Heart right ventricle (tissue), 16 donors: ENCODE results near the gene HS6ST1. TPM values are rescaled to one million over a fixed set of nuclear protein-coding genes. Genes with fewer than 3 reads are reported as not detected.
A peak's percentile ranks its signal among the peaks of the same experiment; 100 is the strongest.

ENCODE experiments used
- ATAC-seq, 8 donors: fragments of 200-7000 bp; cut with Tn5 transposase; one replicate each; pipeline ENCODE4 v1.9.1; 2020; ENCODE audit warnings: mild to moderate bottlenecking in 8 of 8, moderate library complexity in 8 of 8, moderate number of reproducible peaks in 1 of 8
- DNase-seq, 2 donors: peaks; one replicate each; pipeline ENCODE4 v3.0.0-alpha.2; 2020
- H3K27ac ChIP-seq, 10 donors: fragments of 200-600 bp; sonication (generic) in 2 of 10; one replicate each; pipeline versions ENCODE4 v1.5.0 to v1.8.0; 2020 to 2022; ENCODE audit warnings: mild to moderate bottlenecking in 3 of 10
- H3K27me3 ChIP-seq, 7 donors: fragments of 200-600 bp; one replicate each; pipeline ENCODE4 v1.8.0; 2021 to 2022; ENCODE audit warnings: mild to moderate bottlenecking in 2 of 7
- H3K36me3 ChIP-seq, 9 donors: fragments of 200-600 bp; sonication (generic) in 1 of 9; one replicate each; pipeline versions ENCODE4 v1.5.0 to v1.8.0; 2020 to 2022; ENCODE audit warnings: mild to moderate bottlenecking in 2 of 9
- H3K4me1 ChIP-seq, 9 donors: fragments of 200-600 bp; sonication (generic) in 1 of 9; one replicate each; pipeline versions ENCODE4 v1.5.0 to v1.8.0; 2020 to 2022; ENCODE audit warnings: mild to moderate bottlenecking in 4 of 9
- H3K4me3 ChIP-seq, 10 donors: fragments of 200-600 bp; sonication (generic) in 2 of 10; one replicate each; pipeline versions ENCODE4 v1.5.0 to v1.8.0; 2020 to 2022; ENCODE audit warnings: mild to moderate bottlenecking in 7 of 10, moderate library complexity in 2 of 10
- H3K9me3 ChIP-seq, 11 donors: fragments of 200-600 bp in 10 of 11; sonication (generic) in 2 of 11; one replicate each; pipeline versions ENCODE4 v1.5.0 to v1.8.0; 2013 to 2022; ENCODE audit warnings: mild to moderate bottlenecking in 2 of 11, control low read depth in 1 of 11, moderate library complexity in 1 of 11
- WGBS, 2 donors: extraction: QIAGEN DNeasy Blood & Tissue Kit; methylation state at CpG; one replicate each; pipeline ENCODE4 v1.1.7; 2013; ENCODE audit warnings: inconsistent platforms in 1 of 2; 5-methylcytosine and 5-hydroxymethylcytosine counted together
- intact Hi-C, 10 donors: fragments of 100-400 bp; cut with DNase I; formaldehyde crosslinking; loops; one replicate each; pipeline versions ENCODE4 v1.11.1 to v1.14.2; 2022
- polyA plus RNA-seq, 2 donors: library from polyadenylated mRNA; stranded (reverse); fragments of 200-250 nt; gene quantifications; one replicate each; pipeline ENCODE4 v1.2.3, GENCODE V29; 2013
- total RNA-seq, 10 donors: library from RNA; stranded (reverse); fragmentation: NEBNext Ultra II Directional in 3 of 10; extraction: Animal tissue kit (Norgen Biotek cat#: 25700) in 3 of 10; gene quantifications; one replicate each; pipeline versions ENCODE4 v1.2.1 to v1.2.4, GENCODE V29; 2021 to 2023
- TF ChIP-seq, protein P1 (sequence below), 9 donors: fragments of 200-600 bp; sonication (generic) in 2 of 9; IDR thresholded peaks; one replicate each; pipeline versions ENCODE4 v1.5.0 to v1.8.0; 2021 to 2022; ENCODE audit warnings: antibody characterized with exemption in 9 of 9, mild to moderate bottlenecking in 5 of 9, moderate library complexity in 1 of 9
- donor health status: Arrhythmogenic right ventricular cardiomyopathy.
- donor health status: ischemic (EF 13 %, LVEDD 7.1; RV severe dilation, severe dysfunction).
- donor health status: healthy with polysubstance abuse.
- donor health status: DM: no; HTN: yes; CAD: no.
- donor health status: DM: no; HTN: no; CAD: no.
- donor health status: ischemic (EF 25% LVEDD 6.9; RV normal size, moderate dysfunction).
- donor health status: ischemic (EF 25% LVEDD 5.7; RV mildly dilated, moderate dysfunction).
- donor health status: healthy.
- donor health status: DM: yes; HTN: yes; CAD: no.
- donor health status: Ischemic cardiomyopathy.
- donor health status: ischemic (EF 35%, LVEDD 5.7; RV mildly dilated, moderate dysfunction).
- donor health status: nonischemic (EF 11% LVEDD 7.7; RV severe dilation, severe dysfunction).
- donor health status: DM: yes; HTN: yes; CAD: no.
- donor health status: PGD.
- donor health status: ischemic (EF 29% LVEDD 5.4; RV normal size, mild dysfunction).
- donor health status: nonischemic (EF 23%, LVEDD 6.1; RV moderate dilation, normal function).

HS6ST1 gene
- total and polyA plus RNA-seq, 12 donors: 10.5 to 51.6 (median 18.2) TPM

DNA sequence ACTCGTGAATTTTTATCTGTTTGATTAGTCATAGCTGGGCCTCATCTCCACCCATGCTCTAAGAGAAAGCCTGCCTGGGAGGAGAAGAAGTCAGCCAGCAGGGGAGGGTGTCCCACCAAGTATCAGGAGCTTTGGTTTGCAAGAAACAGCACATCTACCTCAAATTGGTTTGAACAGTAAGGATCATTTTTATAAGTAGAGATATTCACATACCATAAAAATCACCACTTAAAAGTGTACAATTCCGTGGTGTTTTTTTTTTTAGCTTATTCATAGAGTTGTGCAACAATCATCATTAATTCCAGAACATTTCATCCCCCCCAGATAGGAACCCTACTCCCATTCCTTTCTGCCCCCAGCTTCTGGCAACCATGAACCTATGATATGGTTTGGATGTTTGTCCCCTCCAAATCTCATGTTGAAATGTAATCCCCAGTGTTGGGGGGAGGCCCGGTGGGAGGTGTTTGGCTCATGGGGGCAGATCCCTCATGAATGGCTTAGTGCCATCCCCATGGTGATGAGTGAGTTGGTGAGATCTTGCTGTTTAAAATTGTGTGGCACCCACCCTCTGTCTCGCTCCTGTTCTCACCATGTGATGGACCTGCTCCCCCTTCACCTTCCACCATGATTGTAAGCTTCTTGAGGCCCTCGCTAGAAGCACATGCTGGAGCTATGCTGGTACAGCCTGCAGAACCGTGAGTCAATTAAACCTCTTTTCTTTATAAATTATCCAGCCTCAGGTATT lies 36.2 kb upstream of the HS6ST1 start:
- H3K4me1 ChIP-seq: no peaks in the 10 kb centered on the region
- no peaks in the 10 kb centered on the region for H3K36me3 ChIP-seq
- DNase-seq (no peak), ATAC-seq (no peak)
- TF ChIP-seq, protein P1, sequence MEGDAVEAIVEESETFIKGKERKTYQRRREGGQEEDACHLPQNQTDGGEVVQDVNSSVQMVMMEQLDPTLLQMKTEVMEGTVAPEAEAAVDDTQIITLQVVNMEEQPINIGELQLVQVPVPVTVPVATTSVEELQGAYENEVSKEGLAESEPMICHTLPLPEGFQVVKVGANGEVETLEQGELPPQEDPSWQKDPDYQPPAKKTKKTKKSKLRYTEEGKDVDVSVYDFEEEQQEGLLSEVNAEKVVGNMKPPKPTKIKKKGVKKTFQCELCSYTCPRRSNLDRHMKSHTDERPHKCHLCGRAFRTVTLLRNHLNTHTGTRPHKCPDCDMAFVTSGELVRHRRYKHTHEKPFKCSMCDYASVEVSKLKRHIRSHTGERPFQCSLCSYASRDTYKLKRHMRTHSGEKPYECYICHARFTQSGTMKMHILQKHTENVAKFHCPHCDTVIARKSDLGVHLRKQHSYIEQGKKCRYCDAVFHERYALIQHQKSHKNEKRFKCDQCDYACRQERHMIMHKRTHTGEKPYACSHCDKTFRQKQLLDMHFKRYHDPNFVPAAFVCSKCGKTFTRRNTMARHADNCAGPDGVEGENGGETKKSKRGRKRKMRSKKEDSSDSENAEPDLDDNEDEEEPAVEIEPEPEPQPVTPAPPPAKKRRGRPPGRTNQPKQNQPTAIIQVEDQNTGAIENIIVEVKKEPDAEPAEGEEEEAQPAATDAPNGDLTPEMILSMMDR (IDR thresholded peaks at IDR 0.05): no peak
- WGBS, 2 donors: 85 to 90% methylated on average over 6 of the region's 6 CpGs
- no peak overlapping the region for H3K4me3 ChIP-seq
- no peaks in the 10 kb centered on the region for H3K27me3 ChIP-seq
- no peak overlapping the region for H3K27ac ChIP-seq
- intact Hi-C loops: loop anchor here in 1 of 10 donors (10.0 kb wide), 1 partner anchor 100 kb away; no protein-coding TSS in a partner anchor
- peaks cover 0 to 13% (median 9%) of the 10 kb centered on the region in 11 donors for H3K9me3 ChIP-seq

DNA sequence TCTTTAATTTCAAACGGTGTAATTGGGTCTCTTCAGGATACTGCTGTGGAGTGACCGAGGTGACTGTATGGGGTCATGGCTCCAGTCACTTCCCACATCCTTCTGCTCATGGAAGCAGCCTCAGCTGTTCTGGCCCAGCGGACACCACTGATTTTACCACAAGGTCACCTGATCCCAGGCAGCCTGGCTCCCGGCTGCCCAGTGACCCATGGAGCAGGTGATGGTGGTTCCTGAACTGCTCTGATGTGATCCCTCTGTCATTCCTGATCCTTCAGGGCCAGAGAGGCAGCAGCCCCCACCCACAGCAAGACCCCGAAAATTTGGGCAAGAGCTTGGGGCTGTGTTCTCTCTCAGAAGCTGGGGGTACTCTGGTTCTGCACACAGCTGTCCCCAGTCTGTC lies 35.5 kb upstream of the HS6ST1 start:
- intact Hi-C loops: loop anchor here in 1 of 10 donors (10.0 kb wide), 1 partner anchor 101 kb away; no protein-coding TSS in a partner anchor
- Histone ChIP-seq H3K27ac (no peak overlapping the region), H3K4me3 (no peak overlapping the region), H3K36me3 (no peaks in the 10 kb centered on the region), H3K9me3 (peaks cover 0 to 13% (median 9%) of the 10 kb centered on the region in 11 donors), H3K4me1 (peaks cover 0 to 2% (median 0%) of the 10 kb centered on the region in 9 donors), H3K27me3 (no peaks in the 10 kb centered on the region)
- TF ChIP-seq, protein P1 (IDR thresholded peaks at IDR 0.05): no peak
- DNase-seq (no peak), ATAC-seq (no peak)
- 95 to 96% methylated on average over 5 of the region's 5 CpGs for WGBS, 2 donors

DNA sequence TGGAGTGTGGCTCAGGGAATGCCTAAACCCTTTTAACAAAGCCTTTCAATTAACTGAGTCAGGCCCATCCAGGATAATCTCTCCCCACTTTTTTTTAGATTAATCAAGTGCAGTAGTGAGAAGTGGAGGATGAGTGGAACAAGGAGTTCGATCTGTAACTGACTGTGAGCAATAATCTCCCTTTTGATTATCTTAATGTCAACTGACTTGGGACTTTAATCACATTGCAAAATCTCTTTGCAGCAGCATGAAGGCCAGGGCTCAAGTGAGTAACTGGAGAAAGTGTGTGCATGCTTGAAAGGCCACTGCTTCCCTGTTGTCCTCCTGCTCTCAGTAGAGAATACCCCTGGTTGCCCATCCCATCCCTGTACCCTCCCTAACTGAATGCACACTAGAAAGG lies 32.1 kb upstream of the HS6ST1 start:
- H3K4me1 ChIP-seq: peaks cover 10 to 24% (median 19%) of the 10 kb centered on the region in 9 donors
- no peak overlapping the region for H3K27ac ChIP-seq
- H3K4me3 ChIP-seq: no peak overlapping the region
- H3K36me3 ChIP-seq: no peaks in the 10 kb centered on the region
- TF ChIP-seq, protein P1 (IDR thresholded peaks at IDR 0.05): no peak
- intact Hi-C loops: loop anchor here in 1 of 10 donors (10.0 kb wide), 1 partner anchor 104 kb away; no protein-coding TSS in a partner anchor
- WGBS, 2 donors: 82 to 84% methylated on average over 1 of the region's 1 CpG
- peaks cover 0 to 13% (median 9%) of the 10 kb centered on the region in 11 donors for H3K9me3 ChIP-seq
- no peak for ATAC-seq
- DNase-seq: no peak
- H3K27me3 ChIP-seq: no peaks in the 10 kb centered on the region

DNA sequence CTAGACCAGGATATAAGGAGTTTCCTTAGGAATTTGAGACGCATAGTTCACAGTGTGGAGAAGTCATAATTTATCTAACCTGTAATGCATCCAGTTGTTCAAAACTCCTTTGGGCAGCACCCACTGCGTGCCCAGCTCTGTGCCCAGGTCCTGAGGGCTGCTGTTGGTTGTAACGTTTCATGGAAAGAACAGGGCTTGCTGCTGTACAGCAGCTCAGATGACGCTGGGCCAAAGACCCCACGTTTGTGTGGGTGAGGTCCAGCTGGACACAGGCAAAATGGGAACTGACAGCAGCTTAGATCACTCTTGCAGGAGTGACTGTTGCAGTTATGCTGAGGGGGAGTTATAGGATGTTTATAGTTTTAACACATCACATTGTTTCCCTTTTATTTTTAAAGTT lies 30.0 kb upstream of the HS6ST1 start:
- H3K27ac ChIP-seq: peak overlapping the region in 8 of 10 donors; percentile 0 to 80 (median 55)
- ATAC-seq (no peak), DNase-seq (no peak)
- peaks cover 0 to 15% (median 10%) of the 10 kb centered on the region in 11 donors for H3K9me3 ChIP-seq
- H3K36me3 ChIP-seq: no peaks in the 10 kb centered on the region
- no peak overlapping the region for H3K4me3 ChIP-seq
- TF ChIP-seq, protein P1 (IDR thresholded peaks at IDR 0.05): no peak
- H3K27me3 ChIP-seq: no peaks in the 10 kb centered on the region
- 64 to 68% methylated on average over 5 of the region's 5 CpGs for WGBS, 2 donors
- intact Hi-C loops: loop anchor here in 1 of 10 donors (10.0 kb wide), 1 partner anchor 1046 kb away; no protein-coding TSS in a partner anchor
- peaks cover 10 to 24% (median 19%) of the 10 kb centered on the region in 9 donors for H3K4me1 ChIP-seq
